NCI-H226 (cell line): ENCODE data around the gene SLCO2B1.

ENCODE experiments used
- DNase-seq: peaks from one replicate; pipeline ENCODE4 v3.0.0-alpha.2; 2015

SLCO2B1 gene

DNA sequence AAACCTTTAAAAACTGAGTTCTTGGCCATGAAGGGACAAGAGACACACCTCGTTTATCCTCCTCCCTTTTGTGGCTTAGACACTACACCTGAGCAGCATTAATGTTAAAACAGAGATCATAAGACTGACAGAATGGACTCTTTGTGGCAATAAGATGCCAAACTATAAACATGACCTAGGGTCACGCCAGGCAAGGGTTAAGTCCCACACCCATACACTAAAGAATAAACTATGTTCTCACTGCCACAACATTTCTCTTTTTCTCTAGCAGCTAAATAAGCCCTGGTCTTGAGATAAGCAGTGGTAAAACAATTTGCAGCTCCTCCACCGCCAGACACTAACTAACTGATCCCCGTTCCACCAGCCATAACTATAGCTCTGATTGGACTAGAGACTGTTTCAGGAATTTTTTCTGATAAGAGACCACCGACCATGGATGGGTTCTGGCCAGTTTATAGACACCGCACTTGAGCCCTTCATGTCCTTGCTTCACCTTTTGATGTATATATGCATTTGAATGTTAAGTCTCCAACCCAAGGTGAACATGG is 4.9 kb upstream of the SLCO2B1 start:
- no peak for DNase-seq

DNA sequence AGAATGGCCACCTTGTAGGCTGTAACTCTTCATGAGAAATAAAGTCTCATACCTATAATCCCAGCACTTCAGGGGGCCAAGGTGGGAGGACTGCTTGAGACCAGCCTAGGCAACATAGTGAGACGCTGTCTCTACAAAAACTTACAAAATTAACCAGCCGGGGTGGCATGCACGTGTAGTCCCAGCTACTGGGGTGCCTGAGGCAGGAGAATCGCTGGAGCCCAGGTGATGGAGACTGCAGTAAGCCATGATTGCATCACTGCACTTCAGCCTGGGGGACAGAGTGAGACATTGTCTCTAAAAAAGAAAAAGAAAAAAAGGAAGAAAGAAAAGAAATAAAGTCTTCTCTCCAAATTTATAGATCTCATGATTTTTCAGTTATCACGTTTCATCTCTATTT is 4.2 kb upstream of the SLCO2B1 start:
- no peak for DNase-seq

DNA sequence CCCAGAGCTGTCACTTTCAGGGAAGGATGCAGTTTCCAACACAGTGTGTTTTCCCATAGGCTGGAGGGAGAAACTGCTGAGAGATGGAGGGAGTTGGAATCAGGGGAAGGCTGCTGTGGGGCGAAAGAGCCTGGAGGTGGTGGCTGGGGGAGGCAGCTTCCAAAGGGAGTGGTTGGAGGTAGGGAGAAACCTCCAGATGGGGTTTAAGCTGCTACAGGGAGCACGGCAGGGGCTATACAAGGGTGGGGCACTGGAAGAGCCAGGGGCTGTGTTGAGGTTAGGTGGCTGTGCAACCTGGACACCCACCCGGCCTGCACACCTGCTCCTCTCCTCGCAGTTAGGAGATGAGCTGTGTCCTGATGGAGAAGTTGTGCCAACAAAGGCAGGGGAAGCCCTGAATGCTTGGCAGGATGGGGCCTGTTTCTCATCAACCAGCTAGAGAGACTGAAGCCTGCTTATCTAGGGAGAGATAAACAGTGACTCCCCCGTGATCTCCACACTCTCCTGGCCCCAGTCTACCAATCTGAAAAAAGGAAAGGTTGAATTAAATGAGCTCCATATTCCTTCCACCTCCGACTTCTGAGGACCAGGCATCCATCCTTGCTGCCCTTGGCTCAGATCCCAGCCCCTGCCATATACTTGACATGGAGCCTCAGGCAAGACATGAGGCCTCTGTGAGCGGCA is 3.6 kb upstream of the SLCO2B1 start:
- DNase-seq: no peak

DNA sequence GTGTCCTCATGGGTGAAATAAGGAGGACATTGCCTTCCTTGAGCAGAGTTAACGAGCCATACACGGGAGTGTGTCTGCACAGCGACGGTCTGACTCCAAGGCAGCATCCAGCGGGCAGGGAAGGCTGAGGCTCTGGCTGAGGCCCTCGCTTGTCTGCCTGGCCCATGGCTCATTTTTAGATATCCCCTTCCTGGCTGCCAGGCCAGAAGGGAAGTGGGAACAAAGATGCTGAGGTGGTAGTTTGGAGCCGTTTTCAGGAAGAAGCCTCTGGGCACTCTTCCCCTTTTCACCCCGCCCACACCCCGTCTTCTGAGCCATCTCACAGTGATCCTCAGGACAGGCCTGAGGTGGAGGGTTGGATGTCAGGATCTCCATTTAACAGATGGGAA is 3.0 kb upstream of the SLCO2B1 start:
- no peak for DNase-seq

DNA sequence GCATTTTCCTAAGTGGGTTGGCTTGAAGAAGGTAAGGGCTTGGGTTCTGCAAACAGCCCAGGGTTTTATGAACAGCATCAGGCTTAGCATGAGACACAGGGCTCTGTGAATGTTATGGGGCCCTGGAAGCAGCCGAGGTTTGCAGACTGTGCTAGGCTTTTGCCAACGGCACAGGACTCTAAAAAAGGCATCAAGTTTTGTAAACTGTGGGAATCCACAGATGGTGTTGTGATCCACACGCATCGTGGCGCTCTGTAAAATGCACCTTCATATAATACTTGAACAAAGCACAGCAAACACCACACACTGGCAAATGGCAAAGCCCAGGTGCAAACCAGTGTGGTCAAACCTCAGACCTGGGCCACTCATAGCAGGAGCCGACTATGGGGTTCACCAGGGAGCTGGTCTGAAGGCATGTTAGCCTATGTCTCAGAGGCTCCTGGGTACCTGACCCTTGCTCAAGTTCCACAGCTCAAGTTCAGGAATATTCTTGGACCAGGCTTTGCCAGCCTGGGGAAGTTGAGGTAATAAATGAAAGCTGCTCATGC is 2.4 kb upstream of the SLCO2B1 start:
- no peak for DNase-seq

DNA sequence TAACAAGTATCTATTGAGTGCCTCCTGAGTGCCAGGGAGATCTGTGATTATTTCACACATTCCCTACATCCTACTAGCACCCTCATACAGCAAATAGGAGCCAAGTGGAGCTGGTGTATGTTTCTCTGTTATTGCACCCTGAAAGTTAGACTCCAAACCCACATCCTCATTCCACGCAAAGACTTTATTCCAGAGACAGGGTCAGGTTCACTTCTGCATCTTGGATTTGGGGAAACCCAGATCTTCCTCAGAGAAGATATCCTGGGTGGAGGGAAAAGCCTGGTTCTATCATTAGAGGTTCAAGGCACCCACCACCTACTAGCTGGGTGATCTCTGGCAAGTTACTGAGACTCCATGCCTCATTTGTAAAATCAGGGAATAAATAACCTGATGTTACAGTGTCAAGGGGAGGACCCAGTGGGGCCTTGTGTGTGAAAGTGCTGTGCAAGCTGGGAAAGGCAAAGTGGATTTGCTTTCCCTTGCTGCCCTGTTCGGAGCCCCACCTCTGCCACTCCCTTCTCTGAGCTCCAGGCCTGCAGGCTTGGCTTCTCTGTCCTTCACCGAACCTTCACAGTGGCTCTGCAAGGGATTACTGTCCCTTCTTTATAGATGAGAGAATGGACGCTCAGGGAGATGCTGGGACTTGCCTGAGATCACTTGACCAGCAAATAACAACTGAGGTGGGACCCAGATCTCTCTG is 991 bp upstream of the SLCO2B1 start:
- no peak for DNase-seq

DNA sequence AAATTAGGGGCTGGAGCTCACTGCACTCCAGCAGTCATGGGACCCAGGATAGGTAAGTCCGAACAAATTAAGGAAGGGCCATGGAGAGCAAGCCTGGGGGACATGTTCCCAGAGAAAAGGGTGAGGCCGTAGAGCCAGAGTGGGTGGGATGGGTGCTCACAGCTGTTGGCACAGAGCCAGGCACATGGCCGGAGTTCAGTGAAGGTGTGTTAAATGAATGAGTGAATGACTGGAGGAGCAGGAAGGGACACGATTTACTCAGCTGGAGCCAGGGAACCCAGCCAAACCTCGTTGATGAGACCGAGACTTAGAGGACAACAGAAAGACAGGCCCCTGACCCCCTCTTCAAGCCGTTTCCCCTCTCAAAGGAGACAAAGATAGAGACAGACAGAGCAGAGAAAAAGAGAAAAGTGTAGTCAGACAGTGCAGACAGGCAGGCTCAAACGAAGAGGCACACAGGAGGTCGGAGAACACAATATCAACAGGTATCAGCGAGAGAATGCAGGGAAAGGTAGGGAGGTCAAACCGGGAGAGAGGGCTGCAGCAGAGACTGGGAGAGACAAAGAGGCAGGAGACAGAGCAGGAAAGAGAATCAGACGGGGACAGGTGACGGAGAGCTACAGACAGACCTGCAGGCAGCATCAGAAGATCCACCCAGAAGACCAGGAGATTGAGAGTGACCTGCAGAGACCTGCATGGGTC is 590 bp downstream of the SLCO2B1 start:
- DNase-seq: no peak

DNA sequence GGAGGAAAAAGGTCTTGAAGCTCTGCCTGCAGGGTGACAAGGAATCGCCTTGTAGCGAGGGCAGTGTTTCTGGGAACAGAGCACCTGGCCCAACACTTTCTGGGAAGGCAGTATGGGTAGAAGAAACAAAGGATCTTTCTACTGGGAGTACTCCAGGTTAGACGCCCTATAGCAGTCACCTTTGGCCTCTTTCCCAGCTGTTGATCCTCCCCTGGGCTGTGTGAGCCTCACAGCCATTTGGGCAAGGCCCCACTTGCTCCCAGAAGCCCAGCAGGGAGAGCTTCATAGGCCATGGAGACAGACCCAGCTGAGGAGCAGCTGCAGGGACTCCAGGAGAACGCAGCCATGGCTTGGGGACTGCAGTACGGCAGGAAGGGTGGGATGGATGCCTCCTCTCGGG is 1.2 kb downstream of the SLCO2B1 start:
- no peak for DNase-seq

DNA sequence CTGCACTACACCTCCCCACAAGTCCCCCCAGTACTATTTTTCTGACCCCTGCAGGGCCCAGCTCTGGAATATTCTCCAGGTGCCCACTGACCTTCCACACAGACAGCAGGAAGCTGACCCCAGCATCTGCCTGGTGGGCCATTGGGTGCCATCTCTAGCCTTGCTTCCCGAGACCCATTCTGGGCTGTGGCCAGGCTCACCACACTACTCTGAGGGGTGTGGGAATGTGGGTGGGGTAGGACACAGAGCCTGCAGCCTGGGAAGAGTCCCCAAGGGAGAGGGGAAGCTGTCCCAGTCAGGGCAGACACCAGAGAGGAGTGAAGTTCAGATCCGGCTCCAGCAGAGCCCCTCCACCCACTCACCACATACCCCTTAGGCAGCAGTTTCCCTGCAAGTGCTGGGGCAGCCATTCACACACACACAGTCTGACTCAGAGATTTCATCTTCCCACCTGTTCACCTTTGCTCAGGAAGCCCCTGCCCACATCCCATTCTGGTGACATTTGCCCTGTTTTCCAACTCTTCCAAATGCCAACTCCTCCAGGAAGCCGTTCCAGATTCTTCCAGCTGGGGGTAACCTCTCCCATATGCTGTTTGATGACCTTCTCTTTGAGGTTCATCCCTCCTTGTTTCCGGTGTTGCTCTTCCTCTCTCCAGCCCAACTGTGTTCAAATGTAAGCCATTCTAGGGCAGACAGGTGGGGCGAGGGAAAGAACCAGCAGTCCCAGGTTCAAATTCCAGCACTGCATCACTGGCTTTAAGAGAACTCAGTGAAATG is 1.9 kb downstream of the SLCO2B1 start:
- DNase-seq: no peak

DNA sequence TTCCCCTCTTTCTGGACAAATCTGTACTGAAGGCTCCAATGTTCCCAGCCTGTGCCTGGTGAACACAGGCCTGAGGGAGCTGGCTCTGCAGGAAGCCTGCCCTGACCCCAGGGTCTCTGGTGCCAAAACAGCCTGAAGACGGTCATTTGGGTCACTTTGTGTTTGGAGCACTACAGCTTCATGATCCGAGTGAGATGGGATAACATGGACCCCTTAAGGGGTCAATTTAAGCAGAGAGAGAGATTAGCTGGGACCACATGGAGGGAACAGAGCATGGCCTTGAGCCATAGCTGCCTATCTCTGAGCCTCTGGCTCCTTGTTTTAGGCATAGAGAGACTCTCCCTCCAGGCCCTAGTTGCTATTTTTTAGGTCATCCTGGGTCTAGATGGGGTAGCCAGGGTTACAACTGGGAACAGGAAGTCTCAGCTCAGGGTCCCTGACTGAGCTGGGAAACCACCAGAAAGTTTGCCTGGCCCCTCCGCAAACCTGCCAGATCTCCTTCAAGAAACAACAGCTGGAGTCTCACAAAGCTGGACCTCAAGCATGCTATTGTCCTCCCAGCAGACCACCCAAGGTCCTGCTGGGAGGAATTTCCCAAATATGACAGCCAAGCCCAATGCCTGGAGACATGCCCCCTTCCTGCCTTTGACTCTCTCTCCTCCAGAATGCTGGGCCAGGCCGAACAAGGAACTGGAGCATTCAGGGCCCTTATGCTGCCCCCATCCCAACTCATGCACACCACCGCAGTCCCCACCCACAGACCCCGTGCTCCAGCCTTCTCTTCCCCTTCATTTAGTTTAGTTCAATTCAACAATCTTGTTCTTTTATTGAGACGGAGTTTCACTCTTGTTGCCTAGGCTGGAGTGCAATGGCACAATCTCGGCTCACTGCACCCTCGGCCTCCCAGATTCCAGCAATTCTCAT is 4.0 kb downstream of the SLCO2B1 start:
- no peak for DNase-seq

DNA sequence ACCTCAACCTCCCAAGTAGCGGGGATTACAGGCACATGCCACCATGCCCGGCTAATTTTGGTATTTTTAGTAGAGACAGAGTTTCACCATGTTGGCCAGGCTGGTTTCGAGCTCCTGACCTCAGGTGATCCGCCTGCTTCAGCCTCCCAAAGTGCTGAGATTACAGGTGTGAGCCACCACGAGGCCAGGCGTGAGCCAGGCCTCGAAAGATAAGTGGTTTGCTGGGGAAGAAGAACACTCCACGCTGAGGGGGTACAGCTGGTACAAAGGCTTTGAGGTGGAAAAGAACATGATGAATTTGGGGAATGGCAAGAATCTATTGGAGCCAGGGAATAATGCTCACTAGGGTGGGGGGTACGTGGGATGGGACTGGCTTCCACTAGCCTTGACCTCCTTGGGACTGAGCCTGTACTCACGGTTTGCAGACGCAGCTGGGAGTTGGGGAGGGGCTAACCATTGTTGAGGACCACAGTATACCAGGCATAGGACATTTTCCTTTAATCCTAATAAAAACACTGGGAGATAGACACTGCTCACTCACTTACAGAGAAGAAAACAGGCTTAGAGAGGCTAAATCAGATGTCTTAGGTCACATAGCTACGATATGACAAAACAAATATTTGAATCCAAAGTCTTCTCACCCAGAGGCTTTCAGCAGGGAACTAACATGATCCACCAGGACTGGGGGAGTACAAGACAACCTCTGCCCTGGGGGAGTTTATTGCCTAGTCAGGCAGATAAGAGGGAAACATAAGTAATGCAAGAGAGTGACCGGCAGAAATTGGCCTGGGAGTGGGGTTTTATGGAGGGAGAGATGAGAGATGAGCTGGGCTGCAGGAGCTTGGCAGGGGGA is 4.9 kb downstream of the SLCO2B1 start:
- peak; percentile 84 for DNase-seq

DNA sequence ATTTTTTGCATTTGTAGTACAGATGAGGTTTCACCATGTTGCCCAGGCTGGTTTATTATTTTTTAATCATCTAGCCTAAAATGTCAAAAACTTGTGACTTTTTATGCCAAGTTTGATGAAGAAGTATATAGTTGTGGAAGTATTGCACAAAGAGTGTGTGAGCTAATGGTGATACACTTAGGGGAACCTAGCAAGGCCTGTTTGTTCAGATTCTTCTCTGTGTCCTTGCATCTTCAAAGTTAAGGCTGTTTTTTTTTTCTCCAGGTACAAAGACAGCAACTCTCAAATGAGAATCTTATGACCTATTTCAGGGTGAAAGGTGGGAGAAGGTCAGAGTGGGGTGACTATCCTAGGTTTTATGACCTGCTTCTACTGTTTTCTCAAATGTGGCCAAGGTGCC is 7.3 kb downstream of the SLCO2B1 start:
- no peak for DNase-seq

DNA sequence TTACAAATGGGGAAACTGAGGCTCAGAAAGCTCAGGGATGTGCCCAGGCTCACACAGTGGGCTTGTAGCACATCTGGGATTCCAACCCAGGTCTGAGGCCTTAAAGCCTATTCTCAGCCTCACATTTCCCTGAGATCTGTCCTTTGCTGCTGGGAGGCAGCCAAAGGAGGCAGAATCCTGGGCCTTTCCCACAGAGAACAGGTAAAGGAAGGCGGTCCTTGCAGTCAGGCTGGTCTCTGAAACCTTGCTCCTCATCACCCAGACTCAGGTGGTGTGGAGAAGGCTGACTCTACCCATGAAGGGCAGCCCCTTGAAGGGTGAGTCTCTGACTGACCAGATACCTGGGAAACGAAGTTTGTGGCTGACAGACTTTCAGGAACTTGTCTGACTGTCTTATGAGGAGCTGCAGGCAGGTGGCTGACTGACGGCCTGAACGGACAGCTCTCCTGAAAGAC is 7.8 kb downstream of the SLCO2B1 start:
- DNase-seq: no peak

DNA sequence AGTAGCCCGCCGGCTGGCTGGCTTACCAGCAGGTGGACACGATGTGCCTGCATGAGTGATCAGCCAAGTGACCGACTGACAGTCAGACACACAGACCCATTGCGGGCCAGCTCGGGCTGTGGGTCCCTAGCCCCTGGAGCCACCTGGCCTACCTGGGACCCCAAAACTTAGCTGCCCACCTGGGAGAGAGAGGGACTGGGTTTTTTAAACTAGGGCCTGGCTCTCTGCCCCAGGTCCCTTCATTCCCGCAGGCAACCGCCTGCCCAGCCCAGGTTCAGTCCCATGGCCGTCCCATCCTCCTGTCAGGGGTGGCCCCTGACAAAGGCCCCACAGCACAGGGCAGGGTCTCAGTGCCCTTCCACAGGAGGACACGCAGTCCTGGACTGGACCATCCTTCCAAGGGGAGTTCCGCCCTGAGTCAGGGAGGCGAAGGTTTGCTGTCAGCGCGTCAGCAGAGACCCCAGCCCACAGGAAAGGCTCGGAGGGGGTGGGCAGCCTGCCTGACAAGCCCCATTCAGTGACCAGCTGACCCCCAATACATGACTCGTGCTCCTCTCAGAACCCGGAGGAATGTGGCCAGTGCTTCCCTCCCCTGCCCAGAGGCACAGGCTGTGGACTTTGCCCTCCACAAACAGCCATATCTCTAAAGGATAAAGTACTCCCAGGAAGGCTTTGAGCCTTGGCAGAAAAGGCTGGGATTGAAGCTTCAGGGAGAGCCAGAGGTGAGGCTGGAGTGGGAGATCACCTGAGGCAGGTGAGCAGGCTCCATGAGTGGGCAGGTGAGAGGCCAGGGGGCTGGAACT is 8.4 kb downstream of the SLCO2B1 start:
- DNase-seq: no peak

DNA sequence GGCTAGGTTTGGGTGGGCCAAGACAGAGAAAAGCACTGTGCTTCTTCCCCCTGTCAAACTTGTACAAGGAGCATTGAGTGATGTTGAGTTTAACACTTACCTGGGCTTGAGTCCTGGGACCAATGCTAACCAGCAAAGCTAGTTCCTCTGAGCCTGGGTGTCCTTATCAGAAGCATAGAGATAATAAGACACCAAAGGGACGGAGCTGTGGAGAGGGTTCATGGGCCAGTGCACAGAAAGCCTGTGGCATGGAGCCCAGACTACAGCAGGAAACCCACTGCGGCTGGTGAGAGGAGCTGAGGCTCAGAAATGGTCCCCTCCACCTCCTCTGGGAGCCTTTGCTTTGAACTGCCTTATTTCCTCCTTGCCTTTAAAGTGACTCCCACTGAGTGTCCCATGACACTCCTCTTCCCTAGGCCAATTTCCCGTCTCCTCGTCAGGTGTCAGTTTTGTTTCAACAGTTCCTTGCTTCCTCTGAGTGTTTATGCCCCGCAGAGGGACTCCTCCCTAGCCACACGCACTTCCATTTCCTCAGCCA is 9.4 kb downstream of the SLCO2B1 start:
- DNase-seq: no peak

DNA sequence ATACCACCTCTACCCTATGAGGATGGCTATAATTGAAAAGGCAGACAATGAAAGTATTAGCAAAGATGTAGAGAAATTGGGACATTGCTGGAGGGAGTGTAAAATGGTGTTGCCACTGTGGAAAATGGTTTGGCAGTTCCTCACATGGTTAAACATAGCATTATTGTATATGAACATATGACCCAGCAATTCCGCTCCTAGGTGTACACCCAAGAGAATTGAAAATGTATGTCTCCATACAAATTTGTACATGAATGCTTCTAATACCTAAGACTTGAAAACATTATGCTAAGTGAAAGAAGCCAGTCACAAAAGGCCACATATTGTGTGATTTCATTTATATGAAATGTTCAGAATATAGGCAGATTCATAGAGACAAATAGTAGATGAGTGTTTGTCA is 10.0 kb downstream of the SLCO2B1 start:
- no peak for DNase-seq

DNA sequence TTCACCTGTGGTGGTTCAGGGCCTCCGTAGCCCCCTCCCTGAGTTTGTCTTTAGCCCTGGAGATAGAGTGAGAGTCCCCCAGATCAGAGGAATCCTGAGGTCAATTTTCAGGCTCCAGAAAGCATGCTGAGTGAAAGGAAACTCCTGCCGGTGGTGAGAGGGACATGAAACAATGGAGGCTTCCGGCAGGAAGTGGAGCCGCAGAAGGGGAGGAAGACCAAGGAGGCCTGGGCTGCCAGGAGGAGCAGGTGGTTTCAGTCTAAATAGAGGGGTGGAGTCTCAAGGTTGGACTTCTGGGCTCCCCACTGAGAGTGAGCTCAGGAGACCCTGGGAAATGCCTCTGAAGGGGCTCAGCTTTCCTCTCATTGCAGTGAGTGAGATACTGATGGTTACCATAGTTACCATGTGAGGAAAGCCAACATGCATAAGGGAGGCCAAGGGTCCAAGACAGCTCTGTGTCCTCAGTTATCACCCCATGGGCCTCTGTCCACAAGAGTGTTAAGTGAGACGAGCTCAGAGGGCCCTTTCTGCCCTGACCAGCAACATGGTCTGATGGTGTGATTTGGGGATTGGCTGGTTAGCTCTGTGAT is 10.7 kb downstream of the SLCO2B1 start:
- no peak for DNase-seq

DNA sequence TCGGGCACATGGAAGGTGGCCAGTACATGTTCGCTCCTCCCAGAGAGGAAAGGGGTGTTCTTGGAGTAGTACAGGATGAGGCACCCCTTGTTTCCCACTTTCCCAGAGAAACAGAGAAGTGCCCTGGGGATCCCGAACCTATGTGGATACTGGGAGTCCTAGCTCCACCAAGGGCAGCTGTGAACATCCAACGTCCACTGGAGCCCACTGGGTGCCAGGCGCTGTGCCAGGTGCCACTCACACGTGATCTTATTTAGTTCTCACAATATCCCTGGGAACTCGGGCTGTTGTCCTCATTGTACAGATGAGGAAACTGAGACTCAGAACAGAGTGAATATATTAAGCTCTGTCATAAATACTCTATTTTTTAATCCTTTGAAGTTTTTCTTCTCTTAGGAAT is 12.0 kb downstream of the SLCO2B1 start:
- DNase-seq: no peak
